ENCODE measurements around the gene GALM.
"Not testable (repeated sequence)": the region's sequence is repeated elsewhere in the genome, so short reads cannot be mapped to it uniquely, and the experiment has no call there.

Gene GALM

DNA sequence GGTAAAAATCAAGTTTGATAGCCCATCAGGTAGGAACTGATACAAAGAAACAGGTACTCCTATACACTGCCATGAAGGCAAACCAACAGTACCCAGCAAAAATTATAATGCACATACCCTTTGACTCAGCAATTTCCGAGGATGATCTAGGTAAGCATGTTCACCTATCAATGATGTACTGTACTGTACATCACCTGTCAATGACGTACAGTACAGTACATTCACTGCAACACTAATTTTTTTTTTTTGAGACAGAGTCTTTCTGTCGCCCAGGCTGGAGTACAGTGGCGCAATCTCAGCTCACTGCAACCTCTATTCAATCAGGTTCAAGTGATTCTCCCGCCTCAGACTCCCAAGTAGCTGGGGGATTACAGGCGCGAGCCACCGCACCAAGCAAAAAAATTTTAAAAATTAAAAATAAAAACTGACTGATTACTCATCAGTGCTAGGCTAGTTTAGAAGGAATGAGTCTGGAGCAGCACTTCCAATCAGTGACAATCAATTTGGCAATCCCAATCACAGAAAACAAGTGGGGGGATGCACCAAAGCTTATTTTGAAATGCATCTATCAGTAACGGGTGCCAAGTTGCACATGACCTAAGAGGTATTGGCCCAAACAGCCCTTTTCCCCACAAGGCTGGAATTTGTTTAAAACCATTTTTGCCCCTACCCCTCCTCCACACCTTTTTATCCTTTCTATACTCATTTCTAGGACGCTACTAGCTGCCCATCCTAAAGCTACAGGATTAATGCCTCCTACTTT, 77.1 kb downstream of the GALM start:
- no peak for DNase-seq (ENCODE audit: low spot score)

DNA sequence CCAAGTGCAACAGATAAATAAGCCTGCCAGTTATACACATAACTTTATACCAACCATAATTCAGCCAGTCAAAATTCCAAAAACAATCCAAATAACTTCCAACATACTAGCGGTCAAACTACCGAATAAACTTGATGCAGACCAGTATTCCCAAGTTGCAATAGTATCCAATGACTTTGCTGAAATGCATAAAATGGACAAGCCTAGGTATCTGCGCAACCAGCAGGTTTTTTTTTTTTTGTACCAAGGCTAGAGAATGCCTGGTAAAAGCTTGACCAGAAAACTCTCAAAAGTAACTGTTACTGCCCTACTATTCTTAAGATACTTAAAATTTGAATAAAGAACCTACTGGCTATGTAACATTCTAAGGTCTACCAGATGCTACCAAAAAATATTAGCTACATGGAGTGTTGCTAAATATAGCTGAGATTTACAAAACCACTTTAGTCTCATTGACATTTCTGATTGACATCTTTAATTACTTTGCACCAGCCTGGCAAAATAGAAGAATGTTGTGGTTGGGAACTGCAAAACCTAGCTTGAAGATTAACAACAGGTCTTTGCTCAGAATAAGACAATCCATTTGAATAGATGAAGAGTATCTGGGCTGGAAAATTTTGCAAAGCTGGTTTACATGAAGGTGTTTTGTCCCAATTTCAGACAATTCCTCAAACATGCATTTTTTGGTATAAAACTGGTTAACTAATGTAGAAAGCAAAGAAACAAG, 77.9 kb downstream of the GALM start:
- no peak for DNase-seq (ENCODE audit: low spot score)

- peak; percentile 40 for DNase-seq (ENCODE audit: low spot score)
Measured at GRCh38 chr2:38744399-38744780, 78.5 kb downstream of the GALM start.

DNA sequence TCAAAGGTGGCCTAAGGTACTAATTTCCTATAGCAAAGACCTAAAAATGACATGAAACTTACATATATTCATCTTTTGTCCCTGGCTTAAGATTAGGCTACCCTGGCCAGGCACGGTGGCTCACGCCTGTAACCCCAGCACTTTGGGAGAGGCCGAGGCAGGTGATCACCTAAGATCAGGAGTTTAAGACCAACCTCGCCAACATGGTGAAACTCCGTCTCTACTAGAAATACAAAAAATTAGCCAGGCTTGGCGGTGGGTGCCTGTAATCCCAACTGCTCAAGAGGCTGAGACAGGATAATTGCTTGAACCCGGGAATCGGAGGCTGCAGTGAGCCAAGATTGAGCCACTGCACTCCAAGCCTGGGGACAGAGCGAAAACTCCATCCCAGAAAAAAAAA, 79.4 kb downstream of the GALM start:
- DNase-seq (ENCODE audit: low spot score) = no peak

DNA sequence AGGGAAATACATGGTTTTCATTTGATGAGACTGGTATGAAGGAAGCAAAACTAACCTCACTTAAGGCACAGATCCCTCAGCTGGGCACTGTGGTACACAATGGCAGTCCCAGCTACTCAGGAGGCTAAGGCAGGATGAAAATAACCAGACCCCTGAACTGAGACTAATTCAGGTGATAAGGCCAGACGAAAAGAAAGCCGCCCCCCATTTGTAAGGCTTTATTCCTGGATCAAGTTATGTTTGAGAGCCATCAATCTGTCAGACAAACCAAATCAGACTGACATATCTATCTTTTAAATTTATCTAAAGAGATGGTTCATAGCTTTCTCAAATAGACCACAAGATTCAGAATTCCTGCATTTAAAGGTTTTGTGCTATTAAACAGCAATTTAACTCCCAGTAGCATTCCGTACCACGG, 81.1 kb downstream of the GALM start:
- DNase-seq (ENCODE audit: low spot score) = no peak

DNA sequence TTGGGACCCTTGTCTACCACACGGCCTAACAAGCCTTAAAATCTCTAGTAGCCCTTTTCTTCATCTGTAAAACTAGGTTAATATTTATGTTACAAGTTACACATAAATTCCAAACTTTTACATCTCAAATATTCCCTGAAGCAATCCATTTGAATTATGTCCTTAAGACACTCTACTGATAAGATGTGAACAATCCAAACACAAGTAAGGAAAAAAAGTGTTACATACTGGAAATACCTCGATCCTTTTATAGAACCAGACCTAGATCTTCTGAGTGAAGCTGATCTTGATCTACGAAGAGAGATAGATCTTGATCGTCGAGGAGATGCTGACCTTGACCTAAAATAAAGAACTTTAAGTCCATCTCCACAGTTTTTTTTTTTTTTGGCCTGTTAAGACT, 81.9 kb downstream of the GALM start:
- no peak for DNase-seq (ENCODE audit: low spot score)

DNA sequence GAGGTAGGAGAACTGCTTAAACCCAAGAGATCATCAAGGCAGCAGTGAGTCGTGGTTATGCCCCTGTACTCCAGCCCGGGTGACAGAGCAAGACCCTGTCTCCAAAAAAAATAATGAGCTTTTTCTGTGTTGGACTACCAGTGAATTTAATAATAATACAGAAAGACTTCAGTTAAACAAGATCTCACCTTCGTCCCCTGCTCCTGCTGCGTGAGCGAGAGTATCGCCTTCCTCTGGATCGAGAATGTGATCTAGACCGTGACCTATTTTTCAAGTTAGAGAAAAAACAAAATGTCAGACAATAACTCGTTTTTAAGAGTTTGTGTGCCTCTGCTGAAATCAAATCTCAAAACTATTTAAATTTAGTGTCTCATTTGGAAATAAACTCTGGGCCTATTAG, 82.5 kb downstream of the GALM start:
- no peak for DNase-seq (ENCODE audit: low spot score)

GRCh38 chr2:38748943-38749804, 83.3 kb downstream of the GALM start:
- DNase-seq (ENCODE audit: low spot score) = peak; percentile 60

GRCh38 chr2:38750011-38750890, 84.3 kb downstream of the GALM start:
- DNase-seq (ENCODE audit: low spot score) = peak; percentile 57

DNA sequence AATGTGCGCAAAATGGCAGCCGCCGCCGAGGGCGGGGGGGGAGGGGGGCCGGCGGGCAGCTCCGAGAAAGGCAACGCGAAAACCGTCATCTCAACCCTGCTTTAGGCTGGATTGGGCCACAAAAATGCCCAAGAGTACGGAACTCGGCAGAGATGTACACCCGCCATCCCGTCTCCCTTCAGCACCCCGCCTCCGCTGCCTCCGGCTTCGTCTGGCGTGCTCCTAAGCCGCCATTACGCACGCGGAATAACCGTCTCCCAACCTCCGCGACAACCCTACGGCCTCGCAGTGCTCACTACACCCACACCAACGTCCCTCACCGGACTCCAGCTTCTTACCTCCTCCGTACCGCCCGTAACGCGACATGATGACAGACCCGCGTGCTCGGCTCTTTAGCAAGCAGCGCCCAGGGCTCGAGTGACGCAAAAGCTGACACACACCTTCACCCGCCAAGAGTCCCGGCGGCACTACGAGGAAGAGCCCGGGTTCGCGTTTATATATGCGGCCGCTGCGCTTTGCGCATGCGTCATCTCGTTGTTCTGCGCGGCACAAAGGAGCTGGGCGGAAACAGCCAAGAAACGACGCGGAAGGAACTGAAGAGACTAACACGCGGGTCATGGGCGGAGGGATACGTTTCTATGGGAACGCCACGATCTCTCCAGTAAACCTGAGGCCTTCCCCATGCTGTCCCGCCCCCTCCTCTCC, 85.1 kb downstream of the GALM start, which contains the start of gene SRSF7:
Gene SRSF7 (minus strand): TSS at position 471 of the 705 bp plus-strand sequence. CDS start 105 bp downstream, at position 366.
- peak; percentile 99 for DNase-seq (ENCODE audit: low spot score)

DNA sequence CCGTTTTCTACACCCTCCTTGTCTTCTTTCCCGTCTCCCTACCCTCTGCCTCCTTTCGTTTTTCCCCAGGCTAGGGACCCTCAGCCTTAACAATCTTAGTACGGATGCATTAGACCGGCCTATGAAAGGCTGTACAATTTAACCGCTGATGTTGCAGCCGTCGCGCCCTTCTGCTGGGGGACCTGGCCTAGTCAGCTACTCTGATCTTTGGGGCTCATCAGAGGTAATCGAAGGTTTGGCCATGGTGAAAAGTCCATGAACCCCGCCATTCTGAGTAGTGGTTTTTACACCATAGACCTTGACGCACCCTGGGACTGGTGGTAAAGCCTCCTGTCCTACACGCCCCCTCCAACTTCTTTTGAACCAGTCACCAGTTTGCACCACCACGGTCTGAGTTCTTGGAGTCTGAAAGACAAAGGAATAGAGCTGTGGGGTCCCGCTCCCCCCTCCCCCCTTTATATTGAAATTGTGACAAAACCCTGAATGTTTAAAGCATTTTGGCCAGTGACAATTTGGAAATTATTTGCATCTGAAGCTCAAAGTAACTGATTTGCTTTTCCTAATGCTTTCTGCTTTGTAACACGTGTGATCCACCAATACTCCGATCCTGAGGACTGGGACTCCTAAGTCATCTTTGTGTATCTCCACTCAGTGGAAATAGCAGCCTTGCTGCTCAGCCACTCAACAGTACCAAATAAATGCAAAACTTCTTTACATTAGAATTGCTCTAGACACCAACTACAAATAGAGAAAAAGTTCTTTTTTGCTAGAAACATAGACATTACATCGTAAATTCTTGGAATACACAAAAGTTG, 85.9 kb downstream of the GALM start:
- peak; percentile 37 for DNase-seq (ENCODE audit: low spot score)

DNA sequence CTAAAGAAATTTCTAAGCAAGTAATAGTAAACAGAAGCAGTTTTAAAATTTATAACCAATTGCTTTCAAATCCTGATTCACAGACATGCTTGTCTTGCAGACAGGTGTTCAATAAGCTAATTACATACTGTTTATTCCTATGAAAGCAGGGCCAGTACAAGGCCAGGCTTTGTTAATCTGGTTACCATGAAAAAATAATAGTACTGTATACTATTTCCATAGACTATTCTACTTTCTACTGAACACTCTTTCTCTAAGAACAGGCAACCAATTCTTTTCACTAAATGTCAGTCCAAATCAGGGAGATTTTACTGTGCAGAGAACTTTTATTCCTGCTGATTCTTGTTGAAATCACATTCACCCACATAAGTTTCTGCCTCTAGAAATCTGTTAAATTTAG, 88.1 kb downstream of the GALM start:
- DNase-seq (ENCODE audit: low spot score) = no peak

DNA sequence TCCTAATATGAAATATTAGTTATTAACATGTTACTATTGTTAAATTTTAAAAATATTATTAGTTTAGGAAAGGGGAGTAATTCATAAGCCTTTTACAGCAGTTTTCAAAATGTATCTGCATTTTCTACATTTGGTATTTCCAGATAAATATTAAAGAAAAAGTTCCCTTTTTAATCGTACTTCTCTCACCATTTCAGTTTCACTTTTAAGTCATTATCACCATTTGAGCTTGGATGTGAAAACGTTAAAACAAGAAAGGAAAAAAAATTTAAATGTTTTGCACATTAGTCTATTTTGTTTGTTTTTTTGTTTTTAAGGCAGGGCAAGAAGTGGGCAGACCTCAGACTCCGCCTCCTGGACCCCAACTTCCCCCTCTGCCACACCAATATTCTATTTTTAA, 88.6 kb downstream of the GALM start:
- DNase-seq (ENCODE audit: low spot score) = no peak

GRCh38 chr2:38755891-38756290, 90.0 kb downstream of the GALM start:
- not testable (repeated sequence) for DNase-seq (ENCODE audit: low spot score)

DNA sequence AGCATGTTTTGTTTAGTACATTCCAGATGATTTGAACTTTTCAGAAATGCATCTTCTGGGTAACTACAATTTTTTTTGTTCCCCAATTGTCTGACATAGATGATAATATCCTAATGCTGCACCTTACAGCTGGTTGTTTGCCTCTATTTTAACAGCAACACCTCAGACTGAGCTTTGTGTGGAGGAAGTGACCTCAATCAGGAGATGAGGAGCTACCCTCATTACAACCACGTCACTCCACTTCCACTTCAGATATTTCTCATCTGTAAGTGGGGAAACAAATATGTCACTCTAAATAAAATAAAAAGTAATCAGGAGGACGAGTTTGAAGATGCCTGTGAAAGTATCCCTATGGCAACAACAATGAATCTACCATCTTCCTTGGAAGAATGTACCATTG, 97.3 kb downstream of the GALM start:
- DNase-seq (ENCODE audit: low spot score) = no peak

- no peak for DNase-seq (ENCODE audit: low spot score)
Measured at GRCh38 chr2:38763728-38764127, 97.8 kb downstream of the GALM start.

DNA sequence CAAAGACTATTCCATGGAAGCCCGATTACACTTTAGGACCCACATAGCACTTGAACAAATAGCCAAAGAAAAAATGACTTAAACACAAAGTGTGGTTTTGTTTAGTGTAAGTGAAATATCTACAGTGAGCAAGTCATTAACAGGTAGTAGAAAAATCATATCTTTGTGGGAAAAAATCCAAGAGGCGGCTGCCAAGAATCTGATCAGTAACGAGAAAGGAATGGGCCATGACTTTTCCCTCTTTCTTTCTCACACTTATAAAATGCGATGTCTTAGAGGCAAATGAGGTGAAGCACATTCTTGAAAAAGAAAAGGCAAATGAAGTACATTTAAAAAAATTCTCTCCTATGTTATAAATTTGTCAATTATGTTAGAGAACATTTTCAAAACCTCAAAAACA, 99.2 kb downstream of the GALM start:
- no peak for DNase-seq (ENCODE audit: low spot score)

DNA sequence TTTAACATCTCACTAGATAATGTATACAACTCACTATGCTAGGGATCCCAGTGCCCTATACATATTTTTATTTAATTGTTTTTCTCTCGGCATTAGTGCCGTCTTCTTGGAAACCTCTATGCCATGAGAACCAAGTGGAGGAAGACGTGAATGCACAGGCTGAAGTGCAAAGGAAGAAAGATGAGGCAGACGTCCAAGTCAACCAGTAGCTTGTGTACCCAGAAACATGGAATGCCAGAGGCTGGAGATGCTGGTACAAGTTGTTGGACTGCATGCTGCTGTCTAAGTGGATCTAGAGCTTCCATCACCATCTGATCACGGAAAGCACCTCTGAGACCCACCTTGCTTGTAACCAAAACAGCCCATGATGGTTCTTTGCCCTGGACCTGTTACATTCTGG, 99.6 kb downstream of the GALM start:
- no peak for DNase-seq (ENCODE audit: low spot score)

- DNase-seq (ENCODE audit: low spot score) = peak; percentile 45
Measured at GRCh38 chr2:38771632-38772031, 105.7 kb downstream of the GALM start.
